HepG2 (cell line): ENCODE measurements around the gene THRA. TPM values are rescaled to one million over a fixed set of nuclear protein-coding genes. Genes with fewer than 3 reads are reported as not detected.
A peak's percentile ranks its signal among the peaks of the same experiment; 100 is the strongest.

Experiments used
- BHLHE40 ChIP-seq: IDR thresholded peaks from 2 replicates; pipeline ENCODE4 v1.6.1; 2011; ENCODE audit warnings: low read length, improper control_type of control experiment
- EEA1 ChIP-seq: sonication (generic); formaldehyde crosslinking; IDR thresholded peaks from 2 replicates; pipeline ENCODE4 v1.5.1; 2020; ENCODE audit warnings: mild to moderate bottlenecking, missing genetic modification reagents, borderline replicate concordance
- FOXA3 ChIP-seq: IDR thresholded peaks from 2 replicates; pipeline ENCODE4 v1.6.1; 2016; ENCODE audit warnings: missing genetic modification reagents, missing compliant biosample characterization
- GABPB1 ChIP-seq: IDR thresholded peaks from 2 replicates; pipeline ENCODE4 v1.6.1; 2016; ENCODE audit warnings: mild to moderate bottlenecking, missing genetic modification reagents, moderate library complexity, missing compliant biosample characterization
- GFI1 ChIP-seq: sonication (generic); formaldehyde crosslinking; IDR thresholded peaks from 2 replicates; pipeline ENCODE4 v1.5.0; 2020; ENCODE audit warnings: missing genetic modification reagents, mild to moderate bottlenecking, borderline replicate concordance
- KMT2A ChIP-seq: sonication (generic); formaldehyde crosslinking; IDR thresholded peaks from 2 replicates; pipeline ENCODE4 v1.4.0; 2020; ENCODE audit warnings: missing genetic modification reagents
- MXI1 ChIP-seq: IDR thresholded peaks from 3 replicates; pipeline ENCODE4 v1.6.1; 2012; ENCODE audit warnings: low read depth, low read length, inconsistent platforms, borderline replicate concordance
- PITX1 ChIP-seq: sonication (generic); formaldehyde crosslinking; IDR thresholded peaks from 2 replicates; pipeline ENCODE4 v1.5.1; 2020; ENCODE audit warnings: mild to moderate bottlenecking, missing genetic modification reagents
- RXRB ChIP-seq: IDR thresholded peaks from 2 replicates; pipeline ENCODE4 v1.6.1; 2016; ENCODE audit warnings: borderline replicate concordance, missing genetic modification reagents, missing compliant biosample characterization
- SAFB2 ChIP-seq: sonication (generic); formaldehyde crosslinking; IDR thresholded peaks from 2 replicates; pipeline ENCODE4 v1.5.1; 2020; ENCODE audit warnings: missing genetic modification reagents, low read depth, mild to moderate bottlenecking, borderline replicate concordance
- SP1 ChIP-seq, 2 experiments: fragments of 450-650 bp in 1 of 2; sonication (generic) in 1 of 2; formaldehyde crosslinking in 1 of 2; IDR thresholded peaks; 2 replicates each; pipeline versions ENCODE4 v1.4.0 to v1.6.1; 2016 to 2020; ENCODE audit warnings: missing genetic modification reagents in 1 of 2
- THAP11 ChIP-seq: IDR thresholded peaks from 2 replicates; pipeline ENCODE4 v1.6.1; 2016; ENCODE audit warnings: missing biosample characterization, missing genetic modification reagents
- XRCC5 ChIP-seq: fragments of 200-400 bp; formaldehyde crosslinking; optimal IDR thresholded peaks from 2 replicates; pipeline ENCODE3; 2017; ENCODE audit warnings: mild to moderate bottlenecking, low read length
- ZBTB7A ChIP-seq: sonication (generic); formaldehyde crosslinking; IDR thresholded peaks from 2 replicates; pipeline ENCODE4 v1.8.0; 2022; ENCODE audit warnings: mild to moderate bottlenecking, missing genetic modification reagents
- ZBTB7B ChIP-seq: sonication (generic); formaldehyde crosslinking; IDR thresholded peaks from 2 replicates; pipeline ENCODE4 v1.4.0; 2020; ENCODE audit warnings: missing genetic modification reagents
- ZNF274 ChIP-seq: sonication (generic); formaldehyde crosslinking; IDR thresholded peaks from 2 replicates; pipeline ENCODE4 v1.5.1; 2020; ENCODE audit warnings: mild to moderate bottlenecking, missing genetic modification reagents
- ZNF331 ChIP-seq: sonication (generic); formaldehyde crosslinking; IDR thresholded peaks from 2 replicates; pipeline ENCODE4 v1.4.0; 2020; ENCODE audit warnings: missing genetic modification reagents
- ZNF350 ChIP-seq: sonication (generic); formaldehyde crosslinking; IDR thresholded peaks from 2 replicates; pipeline ENCODE4 v1.4.0; 2020; ENCODE audit warnings: mild to moderate bottlenecking, low read depth, missing genetic modification reagents, borderline replicate concordance
- ZNF564 ChIP-seq: sonication (generic); formaldehyde crosslinking; IDR thresholded peaks from 2 replicates; pipeline ENCODE4 v1.8.1; 2023; ENCODE audit warnings: mild to moderate bottlenecking, missing genetic modification reagents
- ZNF629 ChIP-seq: sonication (generic); formaldehyde crosslinking; conservative IDR thresholded peaks from 2 replicates; pipeline ENCODE4 v1.5.0; 2020; ENCODE audit warnings: missing genetic modification reagents
- ZNF792 ChIP-seq: IDR thresholded peaks from 2 replicates; pipeline ENCODE4 v1.6.1; 2016
- polyA plus RNA-seq, 8 experiments: library from polyadenylated mRNA; depleted of rRNA in 3 of 8; stranded (reverse) in 7 of 8; unstranded in 1 of 8; fragments of >200 nt; fragmentation: Illumina TruSeq in 4 of 8; extraction: Trizol in 4 of 8; gene quantifications; 2 replicates each; pipeline versions ENCODE4 v1.2.1 to v1.2.3, GENCODE V29; 2011 to 2016; ENCODE audit warnings: low read depth in 4 of 8, missing spikeins in 1 of 8, mixed read lengths in 1 of 8; ENCODE audit not compliant: insufficient read depth in 1 of 8
- total RNA-seq, 5 experiments: library from RNA; depleted of rRNA; stranded (reverse); fragments of >200 nt; fragmentation: Illumina TruSeq; extraction: Trizol; gene quantifications; 2 replicates each; pipeline ENCODE4 v1.2.3, GENCODE V29; 2016; ENCODE audit warnings: low read depth in 1 of 5
- TF ChIP-seq, protein P1 (sequence below): sonication (generic); formaldehyde crosslinking; IDR thresholded peaks from 2 replicates; pipeline ENCODE4 v1.4.0; 2020; ENCODE audit warnings: missing genetic modification reagents
- TF ChIP-seq, protein P2 (sequence below): sonication (generic); formaldehyde crosslinking; IDR thresholded peaks from 2 replicates; pipeline ENCODE4 v1.5.0; 2020; ENCODE audit warnings: mild to moderate bottlenecking, missing genetic modification reagents, moderate library complexity
- TF ChIP-seq, protein P3 (sequence below): sonication (generic); formaldehyde crosslinking; IDR thresholded peaks from 2 replicates; pipeline ENCODE4 v1.8.1; 2023; ENCODE audit warnings: mild to moderate bottlenecking, missing genetic modification reagents, borderline replicate concordance
- TF ChIP-seq, protein P4 (sequence below): sonication (generic); formaldehyde crosslinking; IDR thresholded peaks from 2 replicates; pipeline ENCODE4 v1.5.1; 2020; ENCODE audit warnings: mild to moderate bottlenecking, moderate library complexity, missing genetic modification reagents

Gene THRA
- total and polyA plus RNA-seq, 2 of the 13 experiments (the other 11 are each of a cell fraction or from before 2014, with no cell fraction given) = 8.0 to 9.9 TPM

DNA sequence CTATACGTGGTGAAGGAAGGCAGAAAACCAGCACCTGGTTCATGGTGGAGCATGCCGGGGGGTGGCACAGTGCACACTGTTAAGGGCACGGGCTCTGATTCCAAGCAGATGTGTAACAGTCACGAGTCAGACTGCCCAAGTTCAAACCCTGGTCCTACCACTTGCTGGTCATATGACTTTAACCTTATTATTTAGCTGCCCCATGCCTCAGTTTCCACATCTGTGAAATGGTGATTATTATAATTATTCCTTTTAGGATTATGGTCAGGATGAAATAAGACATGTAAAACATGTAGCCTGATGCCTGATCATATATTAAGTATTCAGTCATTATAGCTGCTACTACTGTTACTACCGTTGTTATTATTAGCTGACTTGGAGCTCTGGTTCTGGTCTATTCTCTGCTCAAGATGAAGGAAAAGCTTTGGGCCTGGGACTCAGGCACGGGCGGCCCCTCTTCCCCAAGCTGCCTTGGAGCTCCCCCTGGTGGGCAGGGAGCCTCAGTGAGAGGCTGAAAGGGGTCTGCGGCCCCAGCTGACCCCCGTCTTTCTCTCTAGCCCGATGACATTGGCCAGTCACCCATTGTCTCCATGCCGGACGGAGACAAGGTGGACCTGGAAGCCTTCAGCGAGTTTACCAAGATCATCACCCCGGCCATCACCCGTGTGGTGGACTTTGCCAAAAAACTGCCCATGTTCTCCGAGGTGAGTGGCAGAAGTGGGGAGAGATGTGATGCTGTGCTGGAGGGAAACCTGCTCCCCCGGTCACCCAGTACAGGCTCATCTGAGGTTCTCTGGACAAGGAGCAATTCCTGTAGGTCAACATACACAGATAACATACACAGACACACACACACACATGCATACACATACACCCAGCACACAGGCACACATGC, 23.6 kb downstream of the THRA start (continued):
- TF ChIP-seq, protein P1, sequence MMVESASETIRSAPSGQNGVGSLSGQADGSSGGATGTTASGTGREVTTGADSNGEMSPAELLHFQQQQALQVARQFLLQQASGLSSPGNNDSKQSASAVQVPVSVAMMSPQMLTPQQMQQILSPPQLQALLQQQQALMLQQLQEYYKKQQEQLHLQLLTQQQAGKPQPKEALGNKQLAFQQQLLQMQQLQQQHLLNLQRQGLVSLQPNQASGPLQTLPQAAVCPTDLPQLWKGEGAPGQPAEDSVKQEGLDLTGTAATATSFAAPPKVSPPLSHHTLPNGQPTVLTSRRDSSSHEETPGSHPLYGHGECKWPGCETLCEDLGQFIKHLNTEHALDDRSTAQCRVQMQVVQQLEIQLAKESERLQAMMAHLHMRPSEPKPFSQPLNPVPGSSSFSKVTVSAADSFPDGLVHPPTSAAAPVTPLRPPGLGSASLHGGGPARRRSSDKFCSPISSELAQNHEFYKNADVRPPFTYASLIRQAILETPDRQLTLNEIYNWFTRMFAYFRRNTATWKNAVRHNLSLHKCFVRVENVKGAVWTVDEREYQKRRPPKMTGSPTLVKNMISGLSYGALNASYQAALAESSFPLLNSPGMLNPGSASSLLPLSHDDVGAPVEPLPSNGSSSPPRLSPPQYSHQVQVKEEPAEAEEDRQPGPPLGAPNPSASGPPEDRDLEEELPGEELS (CRISPR knock-in tag) = no peak
- TF ChIP-seq THAP11 (peak; percentile 67), BHLHE40 (0 out of 2 replicates have a peak, but pooled peaks have one; percentile 34), ZBTB7B (CRISPR knock-in tag) (peak; percentile 96), ZNF564 (CRISPR knock-in tag) (no peak), MXI1 (no peak), SP1 (IDR thresholded peaks at IDR 0.05) (no peak), SP1 (CRISPR knock-in tag; IDR thresholded peaks at IDR 0.05) (0 out of 2 replicates have a peak, but pooled peaks have one; percentile 17), KMT2A (CRISPR knock-in tag) (0 out of 2 replicates have a peak, but pooled peaks have one; percentile 33), PITX1 (no peak), ZNF274 (CRISPR knock-in tag) (0 out of 2 replicates have a peak, but pooled peaks have one; percentile 50), ZNF629 (CRISPR knock-in tag) (peak; percentile 52), EEA1 (CRISPR knock-in tag) (peak; percentile 63; the same call in 1 of the 2 replicates), SAFB2 (CRISPR knock-in tag) (no peak), GABPB1 (CRISPR knock-in tag) (no peak), ZNF331 (CRISPR knock-in tag) (0 out of 2 replicates have a peak, but pooled peaks have one; percentile 16), XRCC5 (peak; percentile 82), RXRB (CRISPR knock-in tag) (peak; percentile 86), GFI1 (CRISPR knock-in tag) (peak; percentile 44; the same call in 1 of the 2 replicates), FOXA3 (CRISPR knock-in tag) (0 out of 2 replicates have a peak, but pooled peaks have one; percentile 20), ZNF350 (CRISPR knock-in tag) (peak; percentile 4; the same call in 1 of the 2 replicates), ZNF792 (no peak), ZBTB7A (CRISPR knock-in tag) (peak; percentile 93)
- TF ChIP-seq, protein P2, sequence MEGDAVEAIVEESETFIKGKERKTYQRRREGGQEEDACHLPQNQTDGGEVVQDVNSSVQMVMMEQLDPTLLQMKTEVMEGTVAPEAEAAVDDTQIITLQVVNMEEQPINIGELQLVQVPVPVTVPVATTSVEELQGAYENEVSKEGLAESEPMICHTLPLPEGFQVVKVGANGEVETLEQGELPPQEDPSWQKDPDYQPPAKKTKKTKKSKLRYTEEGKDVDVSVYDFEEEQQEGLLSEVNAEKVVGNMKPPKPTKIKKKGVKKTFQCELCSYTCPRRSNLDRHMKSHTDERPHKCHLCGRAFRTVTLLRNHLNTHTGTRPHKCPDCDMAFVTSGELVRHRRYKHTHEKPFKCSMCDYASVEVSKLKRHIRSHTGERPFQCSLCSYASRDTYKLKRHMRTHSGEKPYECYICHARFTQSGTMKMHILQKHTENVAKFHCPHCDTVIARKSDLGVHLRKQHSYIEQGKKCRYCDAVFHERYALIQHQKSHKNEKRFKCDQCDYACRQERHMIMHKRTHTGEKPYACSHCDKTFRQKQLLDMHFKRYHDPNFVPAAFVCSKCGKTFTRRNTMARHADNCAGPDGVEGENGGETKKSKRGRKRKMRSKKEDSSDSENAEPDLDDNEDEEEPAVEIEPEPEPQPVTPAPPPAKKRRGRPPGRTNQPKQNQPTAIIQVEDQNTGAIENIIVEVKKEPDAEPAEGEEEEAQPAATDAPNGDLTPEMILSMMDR (CRISPR knock-in tag) = peak; percentile 91
- TF ChIP-seq, protein P3, sequence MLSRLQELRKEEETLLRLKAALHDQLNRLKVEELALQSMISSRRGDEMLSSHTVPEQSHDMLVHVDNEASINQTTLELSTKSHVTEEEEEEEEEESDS (CRISPR knock-in tag) = no peak
- TF ChIP-seq, protein P4, sequence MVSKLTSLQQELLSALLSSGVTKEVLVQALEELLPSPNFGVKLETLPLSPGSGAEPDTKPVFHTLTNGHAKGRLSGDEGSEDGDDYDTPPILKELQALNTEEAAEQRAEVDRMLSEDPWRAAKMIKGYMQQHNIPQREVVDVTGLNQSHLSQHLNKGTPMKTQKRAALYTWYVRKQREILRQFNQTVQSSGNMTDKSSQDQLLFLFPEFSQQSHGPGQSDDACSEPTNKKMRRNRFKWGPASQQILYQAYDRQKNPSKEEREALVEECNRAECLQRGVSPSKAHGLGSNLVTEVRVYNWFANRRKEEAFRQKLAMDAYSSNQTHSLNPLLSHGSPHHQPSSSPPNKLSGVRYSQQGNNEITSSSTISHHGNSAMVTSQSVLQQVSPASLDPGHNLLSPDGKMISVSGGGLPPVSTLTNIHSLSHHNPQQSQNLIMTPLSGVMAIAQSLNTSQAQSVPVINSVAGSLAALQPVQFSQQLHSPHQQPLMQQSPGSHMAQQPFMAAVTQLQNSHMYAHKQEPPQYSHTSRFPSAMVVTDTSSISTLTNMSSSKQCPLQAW (CRISPR knock-in tag) = 0 out of 2 replicates have a peak, but pooled peaks have one; percentile 22
